Natural killer cell (primary cell): ENCODE measurements around the gene PPARG. TPM values are rescaled to one million over a fixed set of nuclear protein-coding genes. Genes with fewer than 3 reads are reported as not detected.
"Not testable (repeated sequence)": the region's sequence is repeated elsewhere in the genome, so short reads cannot be mapped to it uniquely, and the experiment has no call there.

Experiments
- ATAC-seq, 3 donors: fragments of 150-1000 bp in 2 of 3; fragments of 200-7000 bp in 1 of 3; cut with Tn5 transposase; 1 replicate in 1 of 3; 2 replicates in 2 of 3; pipeline ENCODE4 v1.10.0; 2021; ENCODE audit warnings: mild to moderate bottlenecking in 2 of 3, moderate library complexity in 2 of 3
- DNase-seq, 2 donors: peaks; one replicate each; pipeline versions ENCODE4 v3.0.0 to v3.0.0-alpha.2; 2013 to 2021; ENCODE audit warnings: mixed read lengths in 1 of 2
- H3K27ac ChIP-seq: one replicate; pipeline ENCODE4 v1.5.1; 2013; ENCODE audit warnings: mild to moderate bottlenecking, low read length
- H3K27me3 ChIP-seq: one replicate; pipeline ENCODE4 v1.6.1; 2013; ENCODE audit warnings: low read length; ENCODE audit not compliant: control insufficient read depth, insufficient read depth
- H3K36me3 ChIP-seq: one replicate; pipeline ENCODE4 v1.6.1; 2013; ENCODE audit warnings: low read length; ENCODE audit not compliant: control insufficient read depth, insufficient read depth
- H3K4me1 ChIP-seq: one replicate; pipeline ENCODE4 v1.6.1; 2013; ENCODE audit warnings: low read length; ENCODE audit not compliant: control insufficient read depth, insufficient read depth
- H3K4me3 ChIP-seq: one replicate; pipeline ENCODE4 v1.5.1; 2013; ENCODE audit warnings: low read length
- H3K9me3 ChIP-seq: one replicate; pipeline ENCODE4 v1.6.1; 2013; ENCODE audit warnings: low read length; ENCODE audit not compliant: control insufficient read depth, insufficient read depth
- H3K27ac Mint-ChIP-seq, 2 donors: one replicate each; pipeline ENCODE4 v1.8.0; 2022; ENCODE audit warnings: mild to moderate bottlenecking in 2 of 2, mixed read lengths in 2 of 2, moderate library complexity in 1 of 2
- H3K27me3 Mint-ChIP-seq, 2 donors: one replicate each; pipeline ENCODE4 v1.8.0; 2022; ENCODE audit warnings: low read depth in 2 of 2, mixed read lengths in 2 of 2
- H3K36me3 Mint-ChIP-seq: one replicate; pipeline ENCODE4 v1.8.0; 2022; ENCODE audit warnings: mixed read lengths
- H3K4me1 Mint-ChIP-seq, 2 donors: one replicate each; pipeline ENCODE4 v1.8.0; 2022; ENCODE audit warnings: mixed read lengths in 2 of 2
- H3K4me3 Mint-ChIP-seq: one replicate; pipeline ENCODE4 v1.8.0; 2022; ENCODE audit warnings: mild to moderate bottlenecking, moderate library complexity, mixed read lengths
- H3K9me3 Mint-ChIP-seq, 2 donors: one replicate each; pipeline ENCODE4 v1.8.0; 2022; ENCODE audit warnings: mixed read lengths in 2 of 2
- WGBS: methylation state at CpG from one replicate; pipeline ENCODE4 v1.1.7; 2013; ENCODE audit warnings: missing lambda C conversion rate; ENCODE audit not compliant: insufficient coverage; 5-methylcytosine and 5-hydroxymethylcytosine counted together
- intact Hi-C: fragments of 100-400 bp; cut with micrococcal nuclease; formaldehyde crosslinking; loops from one replicate; pipeline ENCODE4 v1.14.2; 2022
- total RNA-seq, 4 donors: library from RNA; stranded (reverse); fragments of 120-200 nt in 1 of 4; gene quantifications; one replicate each; pipeline versions ENCODE4 v1.2.3 to v1.2.4, GENCODE V29; 2013 to 2022
- TF ChIP-seq, protein P1 (sequence below): fragments of 200-600 bp; IDR thresholded peaks from one replicate; pipeline ENCODE4 v1.8.0; 2022; ENCODE audit warnings: antibody characterized with exemption

PPARG gene
- total RNA-seq, 3 donors from 2014 or later (not counting 1 experiment from before 2014, with no cell fraction given) = 0.21 TPM; not detected in 2

DNA sequence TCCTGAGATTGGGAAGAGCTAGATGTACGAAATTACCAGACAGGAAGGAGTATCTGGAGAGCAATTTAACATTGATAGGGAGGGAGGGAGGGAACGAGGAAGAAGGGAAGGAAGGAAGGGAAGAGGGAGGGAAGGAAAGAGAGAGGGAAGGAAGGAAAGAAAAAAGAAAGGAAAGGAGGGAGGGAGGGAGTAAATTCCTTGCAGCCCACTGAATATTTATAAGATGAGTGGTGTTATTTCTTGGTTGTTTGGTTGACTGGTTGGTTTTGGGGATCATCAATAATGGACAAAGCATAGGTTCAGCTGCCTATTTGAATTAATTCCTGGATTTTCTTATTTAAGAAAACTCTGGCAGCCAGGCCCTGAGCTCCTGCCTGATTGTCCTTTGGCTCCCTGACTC is 179.9 kb downstream of the PPARG start:
- DNase-seq (no peak), ATAC-seq (no peak)
- Mint-ChIP-seq H3K4me3 (no peak overlapping the region), H3K36me3 (no peaks in the 10 kb centered on the region), H3K27ac (no peak overlapping the region), H3K9me3 (no peaks in the 10 kb centered on the region), H3K4me1 (no peaks in the 10 kb centered on the region), H3K27me3 (peaks cover 0 to 2% of the 10 kb centered on the region in 2 donors)
- Histone ChIP-seq H3K9me3 (no peaks in the 10 kb centered on the region), H3K27ac (no peak overlapping the region), H3K27me3 (no peaks in the 10 kb centered on the region), H3K4me3 (no peak overlapping the region), H3K36me3 (no peaks in the 10 kb centered on the region), H3K4me1 (no peaks in the 10 kb centered on the region)
- TF ChIP-seq, protein P1, sequence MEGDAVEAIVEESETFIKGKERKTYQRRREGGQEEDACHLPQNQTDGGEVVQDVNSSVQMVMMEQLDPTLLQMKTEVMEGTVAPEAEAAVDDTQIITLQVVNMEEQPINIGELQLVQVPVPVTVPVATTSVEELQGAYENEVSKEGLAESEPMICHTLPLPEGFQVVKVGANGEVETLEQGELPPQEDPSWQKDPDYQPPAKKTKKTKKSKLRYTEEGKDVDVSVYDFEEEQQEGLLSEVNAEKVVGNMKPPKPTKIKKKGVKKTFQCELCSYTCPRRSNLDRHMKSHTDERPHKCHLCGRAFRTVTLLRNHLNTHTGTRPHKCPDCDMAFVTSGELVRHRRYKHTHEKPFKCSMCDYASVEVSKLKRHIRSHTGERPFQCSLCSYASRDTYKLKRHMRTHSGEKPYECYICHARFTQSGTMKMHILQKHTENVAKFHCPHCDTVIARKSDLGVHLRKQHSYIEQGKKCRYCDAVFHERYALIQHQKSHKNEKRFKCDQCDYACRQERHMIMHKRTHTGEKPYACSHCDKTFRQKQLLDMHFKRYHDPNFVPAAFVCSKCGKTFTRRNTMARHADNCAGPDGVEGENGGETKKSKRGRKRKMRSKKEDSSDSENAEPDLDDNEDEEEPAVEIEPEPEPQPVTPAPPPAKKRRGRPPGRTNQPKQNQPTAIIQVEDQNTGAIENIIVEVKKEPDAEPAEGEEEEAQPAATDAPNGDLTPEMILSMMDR = no peak
- intact Hi-C loops = no loop called here
- whole genome bisulfite sequencing = 66% methylated on average over 2 of the region's 2 CpGs

DNA sequence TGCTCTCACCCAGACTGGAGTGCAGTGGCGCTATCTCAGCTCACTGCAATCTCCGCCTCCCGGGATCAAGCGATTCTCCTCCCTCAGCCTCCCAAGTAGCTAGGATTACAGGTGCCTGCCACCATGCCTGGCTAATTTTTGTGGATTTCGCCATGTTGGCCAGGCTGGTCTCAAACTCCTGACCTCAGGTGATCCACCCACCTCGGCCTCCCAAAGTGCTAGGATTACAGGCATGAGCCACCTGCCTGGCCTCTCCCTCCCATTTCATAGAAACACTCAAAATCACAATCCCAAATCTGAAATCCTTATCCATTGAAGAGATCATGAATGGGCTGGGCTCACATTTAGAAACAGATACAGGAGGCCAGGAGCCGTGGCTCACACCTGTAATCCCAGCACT is 180.4 kb downstream of the PPARG start:
- H3K4me1 Mint-ChIP-seq, H3K36me3 Mint-ChIP-seq, H3K27ac ChIP-seq, ATAC-seq, intact Hi-C loops, H3K27me3 Mint-ChIP-seq, H3K4me1 ChIP-seq, H3K36me3 ChIP-seq, H3K27me3 ChIP-seq, H3K4me3 Mint-ChIP-seq, H3K9me3 ChIP-seq, DNase-seq, H3K4me3 ChIP-seq, H3K27ac Mint-ChIP-seq, H3K9me3 Mint-ChIP-seq: not testable (repeated sequence)
- WGBS = 82% methylated on average over 7 of the region's 7 CpGs

DNA sequence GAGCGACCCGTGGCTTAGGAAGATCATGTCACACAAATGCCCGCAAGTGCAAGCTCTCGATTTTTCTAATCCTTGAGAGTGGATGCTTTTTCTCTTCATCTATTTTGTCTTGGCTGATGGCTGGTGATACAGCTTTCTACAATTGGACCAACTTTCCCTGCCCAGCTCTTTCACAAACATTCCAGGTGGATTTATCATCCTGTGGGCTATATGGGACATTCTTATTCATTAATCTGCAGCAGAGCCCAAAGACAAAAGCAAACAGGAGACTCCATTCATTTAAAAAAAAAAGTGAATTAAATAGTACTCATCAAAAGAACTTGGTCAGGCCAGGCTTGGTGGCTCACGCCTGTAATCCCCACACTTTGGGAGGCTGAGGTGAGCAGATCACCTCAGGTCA is 181.2 kb downstream of the PPARG start:
- TF ChIP-seq, protein P1 = no peak
- Mint-ChIP-seq H3K36me3 (no peaks in the 10 kb centered on the region), H3K27me3 (peaks cover 0 to 5% of the 10 kb centered on the region in 2 donors), H3K9me3 (no peaks in the 10 kb centered on the region), H3K27ac (no peak overlapping the region), H3K4me3 (no peak overlapping the region), H3K4me1 (no peaks in the 10 kb centered on the region)
- Histone ChIP-seq H3K36me3 (no peaks in the 10 kb centered on the region), H3K27me3 (no peaks in the 10 kb centered on the region), H3K27ac (no peak overlapping the region), H3K9me3 (no peaks in the 10 kb centered on the region), H3K4me1 (no peaks in the 10 kb centered on the region), H3K4me3 (no peak overlapping the region)
- no peak for DNase-seq
- no peak for ATAC-seq
- intact Hi-C loops = no loop called here
- WGBS = 95% methylated on average over 5 of the region's 5 CpGs

DNA sequence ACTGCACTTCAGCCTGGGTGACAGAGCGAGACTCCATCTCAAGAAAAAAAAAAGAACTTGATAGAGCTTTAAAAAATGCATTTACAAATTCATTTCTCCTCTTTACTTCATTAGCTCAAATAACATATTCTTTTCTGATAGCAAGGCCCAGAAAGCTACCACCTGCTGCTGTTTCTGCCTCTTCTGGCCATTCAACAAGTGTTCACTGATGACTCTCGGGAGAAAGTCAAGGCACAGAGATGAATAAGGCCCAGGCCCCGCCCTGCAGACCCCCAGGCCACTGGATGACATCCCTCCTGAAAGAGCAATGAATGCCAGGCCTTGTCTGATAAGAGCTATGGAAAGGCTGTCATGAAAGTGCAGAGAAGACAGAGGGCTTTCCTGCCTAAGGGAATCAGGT is 181.8 kb downstream of the PPARG start:
- Mint-ChIP-seq H3K36me3 (no peaks in the 10 kb centered on the region), H3K27me3 (peaks cover 0 to 5% of the 10 kb centered on the region in 2 donors), H3K9me3 (no peaks in the 10 kb centered on the region), H3K4me3 (no peak overlapping the region), H3K4me1 (no peaks in the 10 kb centered on the region), H3K27ac (no peak overlapping the region)
- ATAC-seq (no peak), DNase-seq (no peak)
- WGBS = 86% methylated on average over 3 of the region's 3 CpGs
- Histone ChIP-seq H3K27me3 (no peaks in the 10 kb centered on the region), H3K9me3 (no peaks in the 10 kb centered on the region), H3K27ac (no peak overlapping the region), H3K36me3 (no peaks in the 10 kb centered on the region), H3K4me1 (no peaks in the 10 kb centered on the region), H3K4me3 (no peak overlapping the region)
- TF ChIP-seq, protein P1 = no peak
- intact Hi-C loops = no loop called here
